A549 treated with CpdA at 1 μM for 4 hours (cell line): ENCODE measurements around the gene MBD3L2. TPM values are rescaled to one million over a fixed set of nuclear protein-coding genes. Genes with fewer than 3 reads are reported as not detected.

Source experiments
- total RNA-seq: library from RNA; stranded (reverse); fragments of 200-300 nt; extraction: Qiagen RNA extraction; gene quantifications from 5 replicates; pipeline ENCODE4 v1.2.3, GENCODE V29; 2022; ENCODE audit warnings: low read depth

MBD3L2 gene
- total RNA-seq: not detected in 5 replicates

GRCh38 chr19:7049021-7049420, at the start of gene MBD3L2:
TSS of gene MBD3L2 (plus strand) at chr19:7049321. CDS start at chr19:7049374, 53 bp downstream.

GRCh38 chr19:7021331-7021730, 27.8 kb upstream of the MBD3L2 start, which contains the start of gene MBD3L2B:
TSS of gene MBD3L2B (minus strand) at chr19:7021431. CDS start at chr19:7021397, 34 bp downstream.

GRCh38 chr19:7030278-7030677, 18.8 kb upstream of the MBD3L2 start, which contains the start of gene MBD3L5:
TSS of gene MBD3L5 (plus strand) at chr19:7030578. CDS start at chr19:7030612, 34 bp downstream.

GRCh38 chr19:7040079-7040478, 9.0 kb upstream of the MBD3L2 start, which contains the start of gene MBD3L4:
TSS of gene MBD3L4 (minus strand) at chr19:7040179. CDS start at chr19:7040144, 35 bp downstream.

GRCh38 chr19:7058576-7058975, 9.5 kb downstream of the MBD3L2 start, which contains the start of gene MBD3L3:
TSS of gene MBD3L3 (minus strand) at chr19:7058676. CDS start at chr19:7058605, 71 bp downstream.

GRCh38 chr19:7069042-7069903, 20.2 kb downstream of the MBD3L2 start, which contains the start of gene ZNF557:
TSS of gene ZNF557 (plus strand) at chr19:7069703. CDS start at chr19:7075075, 5,372 bp downstream.

Other genes with a start within 250 kb of the MBD3L2 start
- 4.1 to 6.5 TPM (median 5.8 TPM) in 5 replicates for gene ADGRE1, start 161.7 kb upstream of the MBD3L2 start, total RNA-seq
- gene MBD3L2B, start 27.9 kb upstream of the MBD3L2 start, total RNA-seq: not detected in 5 replicates
- not detected in 5 replicates for gene MBD3L5, start 18.7 kb upstream of the MBD3L2 start, total RNA-seq
- gene MBD3L4, start 9.1 kb upstream of the MBD3L2 start, total RNA-seq: not detected in 5 replicates
- not detected in 5 replicates for gene MBD3L3, start 9.4 kb downstream of the MBD3L2 start, total RNA-seq
- 2.3 to 3.2 TPM (median 2.7 TPM) in 5 replicates for gene ZNF557, start 20.4 kb downstream of the MBD3L2 start, total RNA-seq
- gene INSR, start 245.1 kb downstream of the MBD3L2 start, total RNA-seq: 1.9 to 2.8 TPM (median 2.2 TPM) in 5 replicates